ENCODE data around the gene MYCN. TPM values are rescaled to one million over a fixed set of nuclear protein-coding genes. Genes with fewer than 3 reads are reported as not detected.

Gene MYCN
- total and polyA plus RNA-seq, 12 donors, result 0.24 to 2.2 (median 1.0) TPM

DNA sequence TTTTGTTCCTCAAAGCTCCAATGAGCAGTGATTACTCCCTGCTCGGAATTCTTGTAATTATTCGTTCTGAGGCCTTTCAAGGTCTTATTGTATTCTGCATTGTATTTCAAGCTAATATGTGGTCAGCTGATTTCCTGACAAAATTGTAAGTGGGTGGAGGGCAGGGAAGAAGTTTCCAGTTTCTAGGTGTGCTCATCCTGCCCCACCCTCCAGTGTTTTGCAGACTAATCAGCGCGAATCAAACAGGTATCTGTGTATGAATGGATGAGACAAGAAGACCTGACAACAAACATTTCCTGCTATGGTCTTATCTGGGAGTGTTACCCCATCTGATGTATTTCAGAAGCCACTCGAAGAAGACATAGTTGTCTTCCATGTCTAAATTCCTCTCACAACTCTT is 35.3 kb downstream of the MYCN start:
- TF ChIP-seq, protein P1, sequence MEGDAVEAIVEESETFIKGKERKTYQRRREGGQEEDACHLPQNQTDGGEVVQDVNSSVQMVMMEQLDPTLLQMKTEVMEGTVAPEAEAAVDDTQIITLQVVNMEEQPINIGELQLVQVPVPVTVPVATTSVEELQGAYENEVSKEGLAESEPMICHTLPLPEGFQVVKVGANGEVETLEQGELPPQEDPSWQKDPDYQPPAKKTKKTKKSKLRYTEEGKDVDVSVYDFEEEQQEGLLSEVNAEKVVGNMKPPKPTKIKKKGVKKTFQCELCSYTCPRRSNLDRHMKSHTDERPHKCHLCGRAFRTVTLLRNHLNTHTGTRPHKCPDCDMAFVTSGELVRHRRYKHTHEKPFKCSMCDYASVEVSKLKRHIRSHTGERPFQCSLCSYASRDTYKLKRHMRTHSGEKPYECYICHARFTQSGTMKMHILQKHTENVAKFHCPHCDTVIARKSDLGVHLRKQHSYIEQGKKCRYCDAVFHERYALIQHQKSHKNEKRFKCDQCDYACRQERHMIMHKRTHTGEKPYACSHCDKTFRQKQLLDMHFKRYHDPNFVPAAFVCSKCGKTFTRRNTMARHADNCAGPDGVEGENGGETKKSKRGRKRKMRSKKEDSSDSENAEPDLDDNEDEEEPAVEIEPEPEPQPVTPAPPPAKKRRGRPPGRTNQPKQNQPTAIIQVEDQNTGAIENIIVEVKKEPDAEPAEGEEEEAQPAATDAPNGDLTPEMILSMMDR (IDR thresholded peaks at IDR 0.05), result no peak
- TF ChIP-seq POLR2A (IDR thresholded peaks at IDR 0.05), result no peak
- intact Hi-C loops (cut with DNase I), result no loop called here
- WGBS, 4 donors, result 86 to 93% (median 91%) methylated on average over 5 of the region's 5 CpGs
- Histone ChIP-seq H3K4me1 (replicated peaks in 1 of 2) (no peaks in the 10 kb centered on the region), H3K36me3 (replicated peaks in 1 of 2) (no peaks in the 10 kb centered on the region), H3K27ac (no peak overlapping the region), H3K27me3 (no peaks in the 10 kb centered on the region), H3K9me3 (replicated peaks in 1 of 3) (no peaks in the 10 kb centered on the region), H3K4me3 (no peak overlapping the region)
- no peak for DNase-seq

- Histone ChIP-seq H3K27ac (no peak overlapping the region), H3K9me3 (replicated peaks in 1 of 3) (no peaks in the 10 kb centered on the region), H3K27me3 (no peaks in the 10 kb centered on the region), H3K4me3 (no peak overlapping the region), H3K36me3 (replicated peaks in 1 of 2) (no peaks in the 10 kb centered on the region), H3K4me1 (replicated peaks in 1 of 2) (no peaks in the 10 kb centered on the region)
- DNase-seq, result no peak
- intact Hi-C loops (cut with DNase I), result no loop called here
- no peak for TF ChIP-seq POLR2A (IDR thresholded peaks at IDR 0.05)
- TF ChIP-seq, protein P1 (IDR thresholded peaks at IDR 0.05), result no peak
- WGBS, 4 donors, result 84 to 92% (median 89%) methylated on average over 7 of the region's 7 CpGs
These were observed 36.0 kb downstream of the MYCN start for GRCh38 chr2:15976354-15976753.

DNA sequence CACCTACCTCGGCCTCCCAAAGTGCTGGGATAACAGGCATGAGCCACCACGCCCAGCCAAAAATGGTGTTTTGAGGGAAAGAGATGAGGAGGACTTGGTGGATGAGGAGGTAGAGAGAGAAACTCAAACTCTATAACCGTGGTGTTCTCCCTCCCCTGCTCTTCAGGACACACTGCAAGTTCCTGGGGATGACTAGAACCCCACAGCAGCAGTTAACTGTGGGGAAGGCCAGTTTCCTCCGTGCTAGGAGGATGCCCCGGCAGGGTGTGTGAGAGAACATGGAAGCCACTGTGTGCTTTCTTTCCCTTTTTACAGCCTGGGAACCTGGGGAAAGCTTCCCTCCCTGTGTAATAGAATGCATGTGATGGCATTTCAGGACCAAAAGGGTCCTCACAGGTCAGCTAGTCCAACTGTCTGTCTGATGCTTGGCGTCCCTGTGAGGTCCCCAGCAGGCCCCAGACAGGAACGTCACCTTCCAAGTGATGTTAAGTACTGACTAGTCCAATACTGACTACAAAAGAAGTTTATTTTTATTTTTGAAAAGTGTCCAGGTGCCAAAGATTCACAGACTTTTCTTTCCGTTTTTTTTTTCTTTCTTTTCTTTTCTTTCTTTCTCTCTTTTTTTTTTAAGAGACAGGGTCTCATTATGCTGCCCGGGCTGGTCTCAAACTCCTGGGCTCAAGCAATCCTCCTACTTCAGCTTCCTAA is 38.9 kb downstream of the MYCN start:
- H3K9me3 ChIP-seq (replicated peaks in 1 of 3), result no peaks in the 10 kb centered on the region
- no peak overlapping the region for H3K4me3 ChIP-seq
- intact Hi-C loops (cut with DNase I), result no loop called here
- no peaks in the 10 kb centered on the region for H3K27me3 ChIP-seq
- H3K4me1 ChIP-seq (replicated peaks in 1 of 2), result no peaks in the 10 kb centered on the region
- DNase-seq, result no peak
- H3K27ac ChIP-seq, result no peak overlapping the region
- TF ChIP-seq, protein P1 (IDR thresholded peaks at IDR 0.05), result no peak
- TF ChIP-seq POLR2A (IDR thresholded peaks at IDR 0.05), result no peak
- no peaks in the 10 kb centered on the region for H3K36me3 ChIP-seq (replicated peaks in 1 of 2)
- WGBS, 4 donors, result 73 to 82% (median 77%) methylated on average over 9 of the region's 9 CpGs

DNA sequence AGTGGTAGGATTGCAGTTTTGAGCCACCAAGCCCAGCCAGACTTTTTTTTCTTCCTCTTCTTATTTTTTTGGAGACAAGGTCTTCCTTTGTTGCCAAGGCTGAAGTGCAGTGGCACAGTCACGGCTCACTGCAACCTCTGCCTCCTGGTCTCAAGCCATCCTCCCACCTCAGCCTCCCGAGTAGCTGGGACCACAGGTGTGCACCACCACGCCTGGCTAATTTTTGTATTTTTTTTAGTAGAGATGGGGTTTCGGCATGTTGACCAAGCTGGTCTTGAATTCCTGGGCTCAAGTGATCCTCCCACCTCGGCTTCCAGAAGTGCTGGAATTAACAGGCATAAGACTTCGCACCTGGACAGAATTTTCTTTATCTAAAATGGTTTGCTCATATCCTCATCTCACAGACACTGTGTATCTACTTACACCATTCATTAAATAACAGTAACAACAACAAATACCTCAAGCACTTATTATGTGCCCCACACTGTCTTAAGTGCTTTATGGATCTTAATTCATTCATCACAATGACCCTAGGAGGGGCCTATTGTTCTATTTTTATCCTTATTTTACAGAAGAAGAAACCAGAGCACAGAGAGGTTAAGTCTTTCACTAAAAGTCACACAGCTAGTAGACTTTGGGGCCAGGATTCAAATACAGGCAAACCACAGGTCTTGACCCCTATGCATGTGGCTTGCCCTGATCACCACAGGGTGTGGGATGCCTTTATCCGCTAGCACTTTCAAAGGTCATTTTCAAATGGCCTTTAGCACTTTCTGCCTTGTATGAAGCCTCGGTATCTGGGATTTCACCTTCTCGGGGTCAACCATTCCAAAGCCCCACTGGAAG is 39.6 kb downstream of the MYCN start:
- H3K27ac ChIP-seq, result no peak overlapping the region
- TF ChIP-seq, protein P1 (IDR thresholded peaks at IDR 0.05), result no peak
- no peak for TF ChIP-seq POLR2A (IDR thresholded peaks at IDR 0.05)
- no peaks in the 10 kb centered on the region for H3K36me3 ChIP-seq (replicated peaks in 1 of 2)
- 88 to 90% (median 89%) methylated on average over 9 of the region's 9 CpGs for WGBS, 4 donors
- H3K4me1 ChIP-seq (replicated peaks in 1 of 2), result no peaks in the 10 kb centered on the region
- H3K4me3 ChIP-seq, result no peak overlapping the region
- intact Hi-C loops (cut with DNase I), result no loop called here
- DNase-seq, result no peak
- H3K27me3 ChIP-seq, result no peaks in the 10 kb centered on the region
- no peaks in the 10 kb centered on the region for H3K9me3 ChIP-seq (replicated peaks in 1 of 3)
